ENCODE measurements around the gene RAVER1. TPM values are rescaled to one million over a fixed set of nuclear protein-coding genes. Genes with fewer than 3 reads are reported as not detected.
"Not testable (repeated sequence)": the region's sequence is repeated elsewhere in the genome, so short reads cannot be mapped to it uniquely, and the experiment has no call there.

RAVER1 gene
- polyA plus RNA-seq, 1 donor, result 25.4 TPM

GRCh38 chr19:10352764-10353671 is 19.7 kb upstream of the RAVER1 start:
- peak; percentile 78 for DNase-seq

GRCh38 chr19:10346509-10346908 is 13.2 kb upstream of the RAVER1 start:
- DNase-seq, result no peak

- DNase-seq, result no peak
Observed at GRCh38 chr19:10344780-10345179, 11.5 kb upstream of the RAVER1 start.

GRCh38 chr19:10343495-10343894 is 10.2 kb upstream of the RAVER1 start:
- DNase-seq, result no peak

- no peak for DNase-seq
Observed at GRCh38 chr19:10339977-10340376, 6.6 kb upstream of the RAVER1 start.

- DNase-seq, result no peak
Observed at GRCh38 chr19:10339380-10339960, 6.1 kb upstream of the RAVER1 start, which contains the start of gene ICAM3. TSS of gene ICAM3 (minus strand) at chr19:10339624. CDS start at chr19:10339614, 10 bp downstream.

GRCh38 chr19:10338940-10339339 is 5.6 kb upstream of the RAVER1 start:
- DNase-seq, result no peak

GRCh38 chr19:10336725-10337124 is 3.4 kb upstream of the RAVER1 start:
- not testable (repeated sequence) for DNase-seq

GRCh38 chr19:10335352-10335985 is 2.1 kb upstream of the RAVER1 start:
- no peak for DNase-seq

GRCh38 chr19:10334588-10335351 is 1.4 kb upstream of the RAVER1 start:
- peak; percentile 86 for DNase-seq

GRCh38 chr19:10333758-10334587 is 644 bp upstream of the RAVER1 start:
- DNase-seq, result no peak

GRCh38 chr19:10332158-10332964 is 968 bp downstream of the RAVER1 start:
- DNase-seq, result no peak

GRCh38 chr19:10329555-10329954 is 3.8 kb downstream of the RAVER1 start:
- DNase-seq, result no peak

- DNase-seq, result no peak
Observed at GRCh38 chr19:10328558-10329429, 4.5 kb downstream of the RAVER1 start.

GRCh38 chr19:10327793-10328192 is 5.5 kb downstream of the RAVER1 start:
- no peak for DNase-seq

GRCh38 chr19:10325732-10326131 is 7.6 kb downstream of the RAVER1 start:
- DNase-seq, result no peak

GRCh38 chr19:10321874-10322835 is 11.2 kb downstream of the RAVER1 start:
- no peak for DNase-seq

GRCh38 chr19:10321417-10321797 is 11.9 kb downstream of the RAVER1 start:
- no peak for DNase-seq
